GM18517 (cell line): ENCODE measurements around the gene APOBEC3F.
A peak's percentile ranks its signal among the peaks of the same experiment; 100 is the strongest.
"Not testable (repeated sequence)": the region's sequence is repeated elsewhere in the genome, so short reads cannot be mapped to it uniquely, and the experiment has no call there.

Experiments
- ATAC-seq: cut with Tn5 transposase; IDR thresholded peaks from one replicate; pipeline ENCODE4 v1.9.1; 2021; ENCODE audit warnings: mild to moderate bottlenecking, moderate library complexity; ENCODE audit not compliant: unreplicated experiment

The APOBEC3F gene

DNA sequence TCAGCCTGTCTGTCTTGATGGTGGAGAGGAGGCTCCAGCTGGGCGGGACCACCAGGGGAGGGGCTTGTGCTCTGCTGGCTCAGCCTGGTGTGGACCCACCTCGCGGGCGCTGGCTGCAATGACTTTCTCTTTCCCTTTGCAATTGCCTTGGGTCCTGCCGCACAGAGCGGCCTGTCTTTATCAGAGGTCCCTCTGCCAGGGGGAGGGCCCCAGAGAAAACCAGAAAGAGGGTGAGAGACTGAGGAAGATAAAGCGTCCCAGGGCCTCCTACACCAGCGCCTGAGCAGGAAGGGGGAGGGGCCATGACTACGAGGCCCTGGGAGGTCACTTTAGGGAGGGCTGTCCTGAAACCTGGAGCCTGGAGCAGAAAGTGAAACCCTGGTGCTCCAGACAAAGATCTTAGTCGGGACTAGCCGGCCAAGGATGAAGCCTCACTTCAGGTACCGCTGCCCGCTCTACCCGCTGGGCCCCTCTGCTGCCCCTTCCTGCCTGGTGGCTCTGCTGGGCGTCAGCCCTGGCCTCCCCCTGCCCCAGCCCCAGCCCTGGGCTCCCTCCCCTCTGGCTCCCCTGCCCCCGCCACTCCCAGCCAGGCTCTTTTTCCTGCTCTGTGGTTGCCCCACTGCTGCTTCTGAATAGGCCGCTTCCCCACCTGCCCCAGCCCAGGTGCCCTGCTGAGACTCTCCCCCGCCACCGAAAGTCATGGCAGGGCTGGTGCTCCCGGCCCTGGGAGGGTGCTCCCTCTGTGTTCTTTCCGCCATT lies at the start of gene APOBEC3F:
Gene APOBEC3F (plus strand): TSS at position 327 of the 759 bp plus-strand sequence. CDS start 97 bp downstream, at position 424.
- ATAC-seq: peak; percentile 68

DNA sequence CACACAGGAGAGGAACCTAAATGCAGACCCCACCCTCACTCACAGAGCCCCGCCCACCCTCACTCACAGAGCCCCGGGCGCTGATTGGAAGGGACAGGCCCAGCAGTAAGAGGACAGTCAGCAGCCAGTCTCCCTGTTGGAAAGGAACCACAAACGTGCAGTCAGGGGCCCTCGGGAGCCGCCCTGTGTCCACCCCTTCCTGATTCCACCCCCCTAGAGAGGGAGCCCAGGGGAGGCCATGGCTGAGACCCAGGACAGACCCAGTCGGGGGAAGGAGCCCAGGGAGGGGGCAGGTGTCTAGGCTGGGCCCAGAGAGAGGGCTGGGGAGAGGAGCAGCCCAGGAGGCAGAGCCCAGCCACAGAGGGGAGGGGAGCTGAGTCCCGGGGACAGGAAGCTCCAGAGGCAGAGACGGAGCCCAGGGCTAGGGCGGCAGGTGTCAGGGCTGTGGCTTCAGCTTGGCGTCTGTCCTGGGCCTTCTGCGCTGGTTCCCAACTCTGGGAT lies 47.7 kb upstream of the APOBEC3F start:
- ATAC-seq: not testable (repeated sequence)

DNA sequence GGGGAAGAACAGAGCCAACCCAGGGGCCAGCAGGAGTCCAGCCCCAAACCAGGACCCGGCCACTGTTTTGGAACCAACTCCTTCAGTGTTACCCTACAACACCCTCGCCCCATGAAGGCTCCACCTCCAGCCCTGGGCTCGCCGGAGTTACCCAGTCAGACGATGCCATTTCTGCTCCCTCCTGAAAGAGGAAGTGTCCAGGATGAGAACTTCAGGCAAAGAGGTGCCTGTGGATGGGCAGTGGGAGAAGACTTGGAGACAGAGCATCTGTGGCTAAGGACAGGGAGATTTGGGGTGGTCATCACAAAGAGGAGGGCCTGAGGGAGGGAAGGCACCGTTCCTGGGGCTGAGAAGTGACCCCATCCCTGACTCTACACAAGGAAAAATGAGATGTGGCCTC lies 44.6 kb upstream of the APOBEC3F start:
- no peak for ATAC-seq

DNA sequence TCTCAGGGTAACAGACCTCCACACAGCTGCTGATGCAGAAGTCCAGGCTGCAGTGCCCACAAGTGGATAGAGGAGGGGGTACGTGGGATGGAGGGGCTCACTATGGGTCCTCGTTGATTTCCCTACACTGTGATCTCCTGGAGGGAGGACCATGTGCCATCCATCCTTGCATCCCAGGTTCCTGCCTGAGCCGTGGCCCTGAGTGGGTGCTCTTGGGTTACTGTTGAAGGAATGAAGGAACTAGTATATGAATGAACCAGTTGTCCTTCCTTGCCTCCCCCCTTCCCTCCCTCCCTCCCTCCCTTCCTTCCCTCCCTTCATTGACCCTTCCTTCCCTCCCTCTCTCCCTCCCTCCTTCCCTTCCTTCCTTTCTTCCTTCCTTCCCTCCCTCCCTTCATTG lies 43.1 kb upstream of the APOBEC3F start:
- no peak for ATAC-seq

DNA sequence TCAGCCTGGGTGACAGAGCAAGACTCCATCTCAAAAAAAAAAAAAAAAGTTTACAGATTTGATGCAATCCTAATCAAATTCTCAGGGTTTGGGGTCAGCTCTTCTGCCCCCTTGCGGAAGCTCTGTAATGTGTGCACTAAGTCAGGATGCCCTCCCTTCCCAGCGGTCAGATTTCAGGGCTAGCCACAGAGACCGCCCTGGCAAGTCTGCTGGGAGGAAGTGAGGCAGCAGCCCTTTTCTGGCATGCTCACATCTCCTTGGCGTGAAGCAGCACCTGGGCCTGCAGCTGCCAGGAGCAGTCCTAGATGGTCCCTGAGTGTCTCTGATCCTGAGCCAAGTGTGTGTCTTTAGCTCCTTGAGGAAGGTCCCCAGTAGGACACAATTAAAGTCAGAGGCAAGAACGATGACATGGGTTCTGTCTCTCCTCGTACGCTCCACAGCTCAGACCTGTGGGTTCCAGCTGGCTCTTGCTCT lies 37.5 kb upstream of the APOBEC3F start:
- peak; percentile 70 for ATAC-seq

DNA sequence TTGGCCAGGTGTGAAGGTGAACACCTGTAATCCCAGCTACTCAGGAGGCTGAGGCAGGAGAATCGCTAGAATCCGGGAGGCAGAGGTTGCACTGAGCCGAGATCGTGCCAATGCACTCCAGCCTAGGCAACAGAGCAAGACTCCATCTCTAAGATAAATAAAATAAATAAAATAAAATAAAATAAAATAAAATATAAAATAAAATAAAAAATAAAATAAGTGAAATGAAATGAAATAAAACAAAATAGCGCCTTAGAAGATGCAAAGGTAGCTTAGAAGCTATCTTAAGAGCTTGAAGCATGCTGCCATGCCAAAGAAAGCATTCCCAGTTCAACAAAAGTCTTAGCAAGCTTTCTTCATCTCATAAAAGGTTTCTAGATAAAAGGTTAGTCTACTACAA lies 33.5 kb upstream of the APOBEC3F start:
- no peak for ATAC-seq

DNA sequence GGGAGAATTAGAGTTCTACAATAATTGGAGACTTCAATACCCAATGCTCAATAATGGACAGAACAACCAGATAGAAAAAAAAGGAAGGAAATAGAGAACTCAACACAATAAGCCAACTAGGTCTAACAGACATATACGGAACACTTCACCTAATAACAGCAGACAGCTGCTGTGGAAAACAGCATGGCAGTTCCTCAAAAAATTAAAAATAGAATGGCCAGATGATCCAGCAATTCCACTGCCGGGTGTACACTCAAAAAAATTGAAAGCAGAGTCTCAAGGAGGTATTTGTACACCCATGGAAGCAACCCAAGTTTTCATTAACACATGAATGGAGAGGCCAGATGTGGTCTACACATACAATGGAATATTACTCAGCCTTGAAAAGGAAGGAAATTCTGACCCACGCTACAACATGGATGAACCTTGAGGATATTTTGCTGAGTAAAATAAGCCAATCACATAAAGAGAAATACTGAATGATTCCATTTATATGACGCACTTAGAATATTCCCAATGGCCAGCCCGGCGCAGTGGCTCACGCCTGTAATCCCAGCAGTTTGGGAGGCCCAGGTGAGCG lies 32.3 kb upstream of the APOBEC3F start:
- not testable (repeated sequence) for ATAC-seq

DNA sequence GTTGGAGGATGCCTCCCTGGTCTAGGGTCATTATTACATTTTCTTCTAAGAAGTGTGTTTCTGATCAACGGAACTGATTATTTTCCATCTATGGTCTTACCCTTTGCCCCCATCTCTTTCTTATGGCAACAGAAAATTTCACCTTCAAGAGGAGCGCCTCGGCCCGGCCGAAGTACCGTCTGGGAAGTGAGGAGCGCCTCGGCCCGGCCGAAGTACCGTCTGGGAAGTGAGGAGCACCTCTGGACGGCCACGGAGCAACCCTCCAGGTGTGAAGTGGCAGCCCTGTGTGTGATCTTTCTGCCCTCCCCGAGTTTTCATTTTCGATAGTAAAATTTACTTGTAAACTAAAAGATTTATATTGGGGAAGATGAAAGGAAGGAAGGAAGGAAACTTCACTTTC lies 29.7 kb upstream of the APOBEC3F start:
- no peak for ATAC-seq

DNA sequence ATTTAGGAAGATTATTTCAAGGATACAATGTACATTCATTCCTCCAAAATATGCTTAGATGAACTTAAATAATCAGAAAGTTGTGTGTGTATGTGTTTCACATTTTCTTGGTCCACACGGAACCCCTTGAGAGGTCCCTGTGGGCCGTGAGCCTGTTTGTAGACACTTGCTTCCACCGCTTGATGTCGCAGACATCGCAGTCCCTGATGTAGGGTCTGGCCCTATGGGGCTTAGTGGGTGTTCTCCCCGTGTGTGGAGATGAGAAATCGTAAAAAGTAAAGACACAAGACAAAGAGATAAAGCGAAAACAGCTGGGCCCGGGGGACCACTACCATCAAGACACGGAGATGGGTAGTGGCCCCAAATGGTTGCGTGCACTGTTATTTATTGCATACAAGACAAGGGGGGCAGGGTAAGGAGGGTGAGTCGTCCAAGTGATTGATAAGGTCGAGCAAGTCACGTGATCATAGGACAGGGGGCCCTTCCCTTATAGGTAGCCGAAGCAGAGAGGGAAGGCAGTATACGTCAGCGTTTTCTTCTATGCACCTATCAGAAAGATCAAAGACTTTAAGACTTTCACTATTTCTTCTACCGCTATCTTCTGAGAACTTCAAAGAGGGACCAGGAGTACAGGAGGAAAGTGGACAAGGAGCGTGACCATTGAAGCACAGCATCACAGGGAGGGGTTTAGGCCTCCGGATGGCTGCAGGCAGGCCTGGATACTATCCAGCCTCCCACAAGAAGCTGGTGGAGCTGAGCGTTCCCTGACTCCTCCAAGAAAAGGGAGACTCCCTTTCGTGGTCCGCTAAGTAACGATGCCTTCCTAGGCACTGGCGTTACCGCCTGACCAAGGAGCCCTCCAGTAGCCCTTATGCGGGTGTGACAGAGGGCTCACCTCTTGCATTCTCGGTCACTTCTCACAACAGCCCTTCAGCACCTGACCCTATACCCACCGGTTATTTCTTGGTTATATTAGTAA lies 27.8 kb upstream of the APOBEC3F start:
- no peak for ATAC-seq

DNA sequence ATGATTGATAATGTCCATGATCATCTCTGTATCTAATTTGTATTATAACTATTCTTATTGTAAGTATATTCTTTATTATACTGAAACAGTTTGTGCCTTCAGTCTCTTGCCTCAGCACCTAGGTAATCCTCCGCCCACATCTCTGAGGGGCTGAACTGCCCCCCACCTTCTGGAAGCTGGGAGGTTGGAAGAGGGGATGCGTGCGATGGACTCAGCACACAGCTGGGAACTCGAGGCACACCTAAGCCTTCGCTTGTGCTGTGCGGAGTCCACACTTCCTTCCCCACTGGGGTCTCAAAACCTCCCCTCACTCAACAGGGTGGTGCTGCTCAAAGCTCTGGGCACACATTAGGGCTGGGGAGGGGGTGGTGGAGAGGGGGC lies 27.1 kb upstream of the APOBEC3F start:
- ATAC-seq: peak; percentile 13

DNA sequence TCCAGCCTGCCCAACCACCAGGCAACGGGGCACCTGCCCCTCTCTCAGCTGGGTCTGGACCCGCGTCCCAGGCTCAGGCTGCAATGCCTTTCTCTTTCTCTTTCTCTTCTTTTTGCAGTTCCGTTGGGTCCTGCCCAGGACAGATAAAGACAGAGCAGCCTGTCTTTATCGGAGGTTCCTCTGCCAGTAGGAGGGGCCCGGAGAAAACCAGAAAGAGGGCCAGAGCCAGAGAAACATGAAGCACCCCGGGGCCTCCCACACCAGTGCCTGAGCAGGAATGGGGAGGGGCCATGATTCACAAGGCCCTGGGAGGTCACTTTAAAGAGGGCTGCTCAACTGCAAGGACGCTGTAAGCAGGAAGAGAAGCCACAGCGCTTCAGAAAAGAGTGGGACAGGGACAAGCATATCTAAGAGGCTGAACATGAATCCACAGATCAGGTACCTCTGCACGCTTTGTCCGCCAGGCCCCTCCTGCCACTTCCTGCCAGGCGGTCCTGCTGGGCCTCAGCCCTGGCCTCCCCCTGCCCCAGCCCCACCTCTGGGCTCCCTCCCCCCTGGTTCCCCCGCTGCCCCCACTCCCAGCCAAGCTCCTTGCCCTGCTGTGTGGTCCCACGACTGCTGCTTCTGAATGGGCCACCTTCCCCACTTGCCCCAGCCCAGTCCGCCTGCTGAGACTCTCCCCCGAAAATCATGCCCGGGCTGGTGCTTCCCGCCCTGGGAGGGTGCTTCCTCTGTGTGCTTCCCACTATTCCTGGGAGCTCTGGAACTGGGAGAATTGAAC lies 26.5 kb upstream of the APOBEC3F start, which contains the start of gene APOBEC3C:
Gene APOBEC3C (plus strand): TSS at position 316 of the 781 bp plus-strand sequence. CDS start 106 bp downstream, at position 422.
- peak; percentile 79 for ATAC-seq

DNA sequence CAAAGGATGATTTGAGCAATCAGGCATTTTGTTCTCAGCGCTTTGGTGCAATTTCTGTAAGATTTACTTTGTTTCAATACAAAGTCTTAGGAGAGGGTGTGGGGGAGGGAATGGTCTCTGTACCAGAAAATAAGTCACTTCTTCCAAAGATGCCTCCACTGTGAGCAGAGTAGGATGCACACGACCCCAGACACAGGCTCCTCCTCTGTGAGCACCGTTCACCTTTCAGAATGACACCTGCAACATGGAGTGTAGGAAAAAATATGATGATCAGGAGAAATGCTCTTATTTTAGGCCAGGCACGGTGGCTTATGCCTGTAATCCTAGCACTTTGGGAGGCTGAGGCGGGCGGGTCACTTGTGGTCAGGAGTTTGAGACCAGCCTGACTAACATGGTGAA lies 25.9 kb upstream of the APOBEC3F start:
- ATAC-seq: not testable (repeated sequence)

DNA sequence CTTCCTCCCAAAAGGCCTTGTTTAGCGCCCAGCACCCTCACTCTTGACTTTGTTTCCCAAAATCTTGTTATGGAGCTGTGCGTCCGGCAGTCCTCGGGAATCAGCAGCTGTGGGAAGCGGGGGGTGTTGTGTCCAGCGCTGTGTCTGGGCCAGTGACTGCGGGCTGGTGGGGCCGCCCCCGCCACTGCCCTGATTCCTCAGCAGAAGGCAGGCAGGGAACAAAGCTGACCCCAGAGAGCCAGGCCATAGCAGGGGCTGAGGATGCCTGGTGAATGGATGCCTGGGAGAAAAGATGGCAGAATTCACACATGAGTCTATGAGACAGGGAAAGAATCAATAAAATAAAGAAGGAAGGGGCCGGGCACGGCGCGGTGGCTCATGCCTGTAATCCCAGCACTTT lies 24.1 kb upstream of the APOBEC3F start:
- no peak for ATAC-seq

DNA sequence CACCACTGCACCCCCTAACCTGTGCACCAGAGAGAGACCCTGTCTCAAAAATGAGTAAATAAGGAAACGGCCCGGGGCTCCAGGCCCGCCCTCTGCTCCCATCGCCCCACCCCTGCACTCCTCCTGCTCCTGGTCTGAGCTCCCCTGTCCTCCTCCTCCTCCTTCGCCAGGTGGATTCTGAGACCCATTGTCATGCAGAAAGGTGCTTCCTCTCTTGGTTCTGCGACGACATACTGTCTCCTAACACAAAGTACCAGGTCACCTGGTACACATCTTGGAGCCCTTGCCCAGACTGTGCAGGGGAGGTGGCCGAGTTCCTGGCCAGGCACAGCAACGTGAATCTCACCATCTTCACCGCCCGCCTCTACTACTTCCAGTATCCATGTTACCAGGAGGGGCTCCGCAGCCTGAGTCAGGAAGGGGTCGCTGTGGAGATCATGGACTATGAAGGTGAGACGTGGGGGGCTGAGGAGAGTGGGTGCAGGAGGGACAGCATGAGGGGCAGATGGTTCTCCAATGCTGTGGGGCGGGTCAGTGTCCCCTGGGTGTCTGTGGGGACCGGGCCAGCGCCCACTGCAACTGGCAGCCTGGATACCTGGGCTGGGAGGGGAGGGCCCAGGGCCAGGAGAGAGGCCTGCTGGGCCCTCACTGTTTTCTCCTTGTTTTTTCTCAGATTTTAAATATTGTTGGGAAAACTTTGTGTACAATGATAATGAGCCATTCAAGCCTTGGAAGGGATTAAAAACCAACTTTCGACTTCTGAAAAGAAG lies 22.9 kb upstream of the APOBEC3F start:
- ATAC-seq: no peak

DNA sequence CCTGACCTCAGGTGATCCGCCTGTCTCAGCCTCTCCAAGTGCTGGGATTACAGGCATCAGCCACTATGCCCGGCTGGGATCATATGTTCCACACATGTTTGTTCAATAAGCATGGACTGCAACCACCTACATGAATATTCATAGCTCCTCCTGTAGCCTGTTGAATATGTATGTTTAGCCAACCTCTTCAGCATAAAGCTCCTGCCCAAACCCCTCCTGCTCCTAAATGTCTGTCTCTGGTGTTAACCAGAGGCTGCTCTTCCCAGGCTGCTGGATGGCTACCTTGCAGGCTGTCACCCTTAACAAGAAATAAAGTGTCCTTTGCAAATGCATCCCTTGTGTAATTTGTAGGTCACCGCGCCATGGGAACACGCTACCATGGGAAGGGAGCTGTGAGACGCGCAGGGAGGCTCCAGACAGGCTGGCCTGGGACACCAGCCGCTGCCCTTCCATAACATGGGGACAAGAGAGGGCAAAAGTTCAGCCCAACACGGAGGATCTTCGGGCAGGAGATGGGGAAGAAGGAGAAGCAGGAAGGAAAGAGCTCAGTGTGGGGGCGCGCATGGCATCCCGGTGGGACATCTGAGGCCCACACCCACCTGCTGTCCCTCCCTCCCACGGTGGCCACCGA lies 20.5 kb upstream of the APOBEC3F start:
- ATAC-seq: not testable (repeated sequence)

DNA sequence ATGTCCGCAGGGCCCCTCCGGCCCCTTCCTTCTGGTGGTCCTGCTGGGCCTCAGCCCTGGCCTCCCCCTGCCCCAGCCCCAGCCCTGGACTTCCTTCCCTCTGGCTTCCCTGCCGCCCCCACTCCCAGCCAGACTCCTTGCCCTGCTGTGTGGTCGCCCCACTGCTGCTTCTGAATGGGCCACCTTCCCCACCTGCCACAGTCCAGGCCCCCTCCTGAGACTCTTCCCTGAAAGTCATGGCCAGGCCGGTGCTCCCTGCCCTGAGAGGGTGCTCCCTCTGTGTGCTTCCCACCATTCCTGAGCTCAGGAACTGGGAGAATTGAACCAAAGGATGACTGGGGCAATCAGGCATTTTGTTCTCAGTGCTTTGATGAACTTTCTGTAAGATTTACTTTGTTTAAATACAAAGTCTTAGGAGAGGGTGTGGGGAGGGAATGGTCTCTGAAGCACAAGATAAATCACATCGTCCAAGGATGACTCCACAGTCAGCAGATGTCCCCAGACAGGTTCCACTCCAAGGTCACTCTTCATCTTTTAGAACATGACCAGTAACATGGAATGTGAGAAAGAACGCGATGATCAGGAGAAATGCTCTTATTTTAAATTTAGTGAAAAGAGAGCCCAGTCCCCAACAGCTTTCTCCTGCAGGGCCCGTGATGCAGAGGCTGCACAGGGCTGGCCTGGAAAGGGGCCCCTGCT lies 19.0 kb upstream of the APOBEC3F start:
- no peak for ATAC-seq

DNA sequence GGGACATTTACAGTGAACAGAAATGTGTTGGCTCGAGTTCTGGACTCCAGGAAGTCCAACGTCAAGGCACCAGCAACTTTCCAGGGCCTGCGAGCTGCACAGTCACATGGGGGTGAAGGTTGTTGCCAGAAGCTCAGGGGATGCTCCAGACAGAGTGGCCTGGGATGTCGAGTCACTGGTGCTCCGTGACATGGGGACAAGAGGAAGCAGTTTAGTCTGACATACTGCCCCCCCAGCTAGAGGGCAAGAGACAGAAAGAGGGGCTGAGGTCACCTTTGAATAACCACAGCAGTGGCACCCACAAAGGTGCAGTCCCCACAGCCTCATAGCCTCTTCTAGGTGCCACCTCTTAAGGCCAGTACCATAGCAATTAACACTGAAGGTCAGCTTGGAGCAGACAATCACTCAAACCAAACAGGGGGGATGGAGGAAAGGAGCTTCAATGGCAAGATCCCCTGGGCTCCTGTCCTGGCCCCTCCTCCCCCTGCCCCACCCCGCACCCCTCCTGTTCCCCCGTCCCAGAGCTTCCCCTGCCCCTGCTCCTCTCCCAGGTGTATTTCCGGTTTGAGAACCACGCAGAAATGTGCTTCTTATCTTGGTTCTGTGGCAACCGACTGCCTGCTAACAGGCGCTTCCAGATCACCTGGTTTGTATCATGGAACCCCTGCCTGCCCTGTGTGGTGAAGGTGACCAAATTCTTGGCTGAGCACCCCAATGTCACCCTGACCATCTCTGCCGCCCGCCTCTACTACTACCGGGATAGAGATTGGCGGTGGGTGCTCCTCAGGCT lies 15.9 kb upstream of the APOBEC3F start:
- ATAC-seq: no peak
